OCI-LY3 (cell line): Measurements from ENCODE around the gene TMEM119.

Experiments used
- EZH2phosphoT487 ChIP-seq: fragments of 200-600 bp; shearing (Covaris generic); IDR thresholded peaks from 2 replicates; pipeline ENCODE4 v1.6.1; 2018; ENCODE audit warnings: antibody characterized with exemption, mixed run types, low read depth
- TF ChIP-seq, protein P1 (sequence below): fragments of 200-600, 300-600 bp; sonication (generic); IDR thresholded peaks from 2 replicates; pipeline ENCODE4 v1.5.1; 2014; ENCODE audit warnings: antibody characterized with exemption, low read length, low read depth

DNA sequence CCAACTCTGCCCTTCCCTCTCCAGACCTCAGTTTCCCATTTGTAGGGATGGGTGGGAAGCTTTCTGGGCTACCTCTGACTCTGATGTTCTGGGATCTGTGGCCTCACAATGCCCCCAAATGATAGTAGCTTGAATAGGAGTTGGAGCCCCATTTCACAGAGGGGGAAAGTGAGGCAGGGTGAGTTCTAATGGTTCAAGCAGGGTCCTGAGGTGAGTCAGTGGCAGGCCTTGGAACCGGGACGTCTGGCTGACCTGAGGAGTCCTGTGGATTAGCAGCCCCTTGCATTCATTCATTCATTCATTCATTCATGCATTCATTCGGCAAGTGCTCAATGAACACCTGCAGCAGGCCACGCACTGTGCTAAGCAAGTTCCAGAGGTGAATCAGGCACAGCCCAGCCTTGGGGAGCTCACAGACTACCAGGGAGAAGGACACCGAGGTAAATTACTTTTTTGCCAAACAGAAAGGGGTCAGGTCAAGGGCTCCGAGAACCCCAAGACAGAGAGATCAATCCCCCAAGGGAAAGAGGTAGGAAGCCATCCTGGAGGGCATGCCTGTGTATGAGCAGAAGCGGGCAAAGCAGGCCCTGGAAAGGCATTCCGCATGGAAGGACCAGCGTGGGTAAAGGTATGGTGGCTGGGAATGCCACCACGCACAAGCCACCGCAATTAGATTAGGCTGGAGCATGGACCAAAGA, 818 bp upstream of the TMEM119 start:
- TF ChIP-seq, protein P1, sequence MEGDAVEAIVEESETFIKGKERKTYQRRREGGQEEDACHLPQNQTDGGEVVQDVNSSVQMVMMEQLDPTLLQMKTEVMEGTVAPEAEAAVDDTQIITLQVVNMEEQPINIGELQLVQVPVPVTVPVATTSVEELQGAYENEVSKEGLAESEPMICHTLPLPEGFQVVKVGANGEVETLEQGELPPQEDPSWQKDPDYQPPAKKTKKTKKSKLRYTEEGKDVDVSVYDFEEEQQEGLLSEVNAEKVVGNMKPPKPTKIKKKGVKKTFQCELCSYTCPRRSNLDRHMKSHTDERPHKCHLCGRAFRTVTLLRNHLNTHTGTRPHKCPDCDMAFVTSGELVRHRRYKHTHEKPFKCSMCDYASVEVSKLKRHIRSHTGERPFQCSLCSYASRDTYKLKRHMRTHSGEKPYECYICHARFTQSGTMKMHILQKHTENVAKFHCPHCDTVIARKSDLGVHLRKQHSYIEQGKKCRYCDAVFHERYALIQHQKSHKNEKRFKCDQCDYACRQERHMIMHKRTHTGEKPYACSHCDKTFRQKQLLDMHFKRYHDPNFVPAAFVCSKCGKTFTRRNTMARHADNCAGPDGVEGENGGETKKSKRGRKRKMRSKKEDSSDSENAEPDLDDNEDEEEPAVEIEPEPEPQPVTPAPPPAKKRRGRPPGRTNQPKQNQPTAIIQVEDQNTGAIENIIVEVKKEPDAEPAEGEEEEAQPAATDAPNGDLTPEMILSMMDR: no peak
- no peak for TF ChIP-seq EZH2phosphoT487
